GM11168 (cell line): ENCODE data around the gene CCDC78.

Experiments
- in situ Hi-C: fragments of 300-500 bp; cut with MboI; formaldehyde crosslinking; loops from one replicate; pipeline ENCODE4 v1.12.0; 2022; ENCODE audit warnings: low sequenced_read_pairs; ENCODE audit not compliant: unreplicated experiment

Gene CCDC78

DNA sequence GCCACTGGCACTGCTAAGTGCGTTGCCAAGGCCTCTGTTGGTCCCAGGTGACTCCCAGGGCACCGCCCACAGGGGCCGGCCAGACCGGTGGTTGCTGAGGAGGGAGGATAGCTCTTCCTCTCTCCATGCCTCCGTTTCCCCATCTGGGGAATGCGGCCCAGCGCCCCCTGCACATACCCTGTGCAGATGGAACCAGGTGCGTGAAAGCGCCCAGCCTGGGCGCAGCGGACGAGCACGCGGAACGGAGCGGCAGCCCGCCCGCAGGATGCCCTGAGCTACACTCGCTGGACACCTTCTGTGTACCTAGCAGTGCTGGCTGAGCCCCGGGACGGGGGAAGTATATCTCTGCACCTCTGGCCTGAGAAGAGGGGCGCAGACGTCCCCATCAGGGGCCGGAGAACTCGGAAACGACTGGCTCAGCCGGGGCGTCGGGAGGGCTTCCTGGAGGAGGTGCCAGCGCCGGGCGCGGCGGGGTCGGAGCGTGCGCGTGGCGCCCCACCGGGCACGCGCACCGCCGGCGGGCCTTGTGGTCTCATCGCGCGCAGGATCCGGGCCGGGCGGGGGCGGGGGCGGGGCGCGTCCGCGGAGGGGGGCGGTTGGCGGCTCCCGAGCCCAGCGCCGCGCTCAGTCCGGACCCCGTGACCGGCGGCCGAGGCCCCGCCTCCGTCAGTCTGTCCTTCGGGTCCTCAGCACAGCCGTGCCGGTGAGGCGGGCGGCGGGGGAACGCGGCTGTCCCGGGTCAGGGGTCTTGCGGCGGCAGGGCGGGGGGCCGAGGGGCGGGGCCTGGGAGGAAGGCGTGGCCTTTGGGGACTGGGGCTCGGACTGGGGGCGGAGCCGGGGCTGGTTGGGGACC lies at the start of gene CCDC78, which contains the start of gene HAGHL:
CCDC78 (minus strand) TSS at position 6 of the 853 bp plus-strand sequence. CDS start 76 bp downstream, outside the sequence.
HAGHL (plus strand) TSS at position 669 of the 853 bp plus-strand sequence. CDS start 404 bp downstream, outside the sequence.
- in situ Hi-C loops: no loop called here

DNA sequence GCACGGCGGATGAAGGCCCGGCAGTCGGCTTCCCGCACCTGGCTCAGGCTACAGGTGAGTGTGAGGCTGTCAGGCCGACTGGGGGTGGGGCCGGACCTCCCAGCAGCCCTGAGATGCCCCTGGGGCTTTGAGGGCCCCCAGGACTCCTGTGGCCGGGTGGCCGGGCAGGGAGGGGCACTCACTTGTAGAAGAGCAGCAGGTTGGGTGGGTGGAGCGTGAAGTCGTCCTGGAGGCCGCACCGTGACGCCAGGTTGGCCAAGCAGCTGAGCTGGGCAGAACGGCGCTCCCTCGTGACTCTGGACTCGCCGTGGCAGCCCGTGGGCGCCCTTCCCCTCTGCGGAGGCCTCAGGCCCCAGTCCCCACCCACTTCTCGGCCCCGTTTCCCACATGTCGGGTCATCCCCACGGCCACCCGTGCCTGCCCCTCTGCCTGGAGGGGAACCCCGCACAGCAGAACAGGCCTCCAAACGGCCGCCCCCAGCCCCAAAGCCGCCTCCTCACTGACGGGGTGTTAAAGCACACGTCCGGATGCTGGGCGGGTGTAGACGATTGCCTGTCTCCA lies 49.1 kb upstream of the CCDC78 start:
- in situ Hi-C loops: no loop called here

DNA sequence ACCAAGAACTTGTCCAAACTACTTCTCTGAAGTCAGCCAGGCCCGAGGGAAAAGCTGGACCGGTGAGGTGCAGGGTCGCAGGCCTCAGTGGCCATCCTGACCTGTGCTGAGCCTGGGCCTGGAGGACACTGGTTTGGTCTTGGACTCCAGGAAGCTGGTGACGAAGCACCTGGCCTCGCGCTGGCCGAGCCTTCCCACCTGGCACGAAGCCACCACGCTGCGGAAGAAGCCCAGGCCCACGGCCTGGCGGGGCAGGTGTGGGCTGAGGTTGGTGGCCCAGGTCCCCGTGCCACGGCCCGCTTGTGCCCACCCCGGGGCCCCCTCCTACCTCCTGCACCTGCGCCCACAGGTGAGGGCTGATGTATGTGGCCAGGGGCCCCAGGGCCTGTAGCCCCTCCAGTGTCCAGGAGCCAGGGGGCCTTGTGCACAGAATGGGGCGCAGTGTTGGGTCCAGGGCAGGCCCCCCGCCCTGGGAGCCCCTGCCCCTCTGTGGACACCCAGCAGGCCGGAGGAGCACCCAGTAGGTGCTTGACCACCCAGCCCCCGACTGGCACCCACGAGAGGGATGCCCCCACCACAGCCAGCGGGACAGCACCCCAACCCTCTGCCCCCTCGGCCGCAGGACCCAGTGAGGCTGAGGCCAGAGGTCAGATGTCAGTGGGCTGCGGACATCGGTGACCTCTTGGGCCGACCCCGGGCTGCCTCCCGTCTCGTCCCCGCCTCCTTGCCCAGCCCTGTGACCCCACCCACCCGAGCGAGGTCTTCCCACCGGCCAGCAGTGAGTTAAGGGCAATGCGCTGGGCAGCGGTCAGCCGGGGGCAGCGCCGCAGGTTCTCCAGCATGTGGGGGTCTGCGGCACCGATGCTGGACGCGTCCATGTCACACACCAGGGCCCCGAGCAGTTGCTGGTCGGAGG lies 48.1 kb upstream of the CCDC78 start:
- in situ Hi-C loops: no loop called here

DNA sequence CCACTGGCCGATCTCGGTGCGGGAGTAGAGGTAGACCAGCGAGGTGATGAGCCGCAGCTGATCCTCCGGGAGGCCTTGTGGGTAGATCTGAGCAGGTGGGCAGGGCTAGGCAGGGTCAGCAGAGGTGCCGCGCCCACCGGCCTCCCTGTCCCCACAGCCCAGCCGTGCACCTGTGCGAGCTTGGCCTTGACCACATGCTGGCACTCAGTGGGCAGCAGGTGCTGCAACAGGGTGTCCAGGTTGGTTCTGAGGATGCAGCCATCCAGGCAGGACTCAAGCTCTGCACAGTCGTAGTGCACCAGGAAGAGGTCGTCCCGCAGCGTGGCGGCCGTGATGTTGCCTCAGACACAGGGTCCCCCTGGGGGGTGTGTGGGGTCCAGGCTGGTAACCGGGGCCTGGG lies 46.7 kb upstream of the CCDC78 start:
- in situ Hi-C loops: no loop called here

DNA sequence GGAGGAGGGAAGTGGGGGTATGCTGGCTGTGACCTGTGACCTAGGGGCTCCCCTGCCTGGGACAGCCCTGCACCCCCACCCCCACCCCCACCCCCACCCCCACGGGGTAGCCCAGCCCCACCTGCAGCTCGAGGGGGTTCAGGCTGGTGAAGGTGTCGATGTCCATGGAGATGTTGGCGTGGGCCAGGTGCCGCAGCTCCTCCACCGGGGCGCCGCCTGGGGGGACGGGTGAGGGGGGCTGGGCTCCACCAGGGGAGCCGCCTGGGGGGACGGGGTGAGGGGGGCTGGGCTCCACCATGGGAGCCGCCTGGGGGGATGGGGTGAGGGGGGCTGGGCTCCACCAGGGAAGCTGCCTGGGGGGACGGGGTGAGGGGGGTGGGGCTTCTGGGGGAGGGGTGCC lies 44.2 kb upstream of the CCDC78 start:
- in situ Hi-C loops: no loop called here

DNA sequence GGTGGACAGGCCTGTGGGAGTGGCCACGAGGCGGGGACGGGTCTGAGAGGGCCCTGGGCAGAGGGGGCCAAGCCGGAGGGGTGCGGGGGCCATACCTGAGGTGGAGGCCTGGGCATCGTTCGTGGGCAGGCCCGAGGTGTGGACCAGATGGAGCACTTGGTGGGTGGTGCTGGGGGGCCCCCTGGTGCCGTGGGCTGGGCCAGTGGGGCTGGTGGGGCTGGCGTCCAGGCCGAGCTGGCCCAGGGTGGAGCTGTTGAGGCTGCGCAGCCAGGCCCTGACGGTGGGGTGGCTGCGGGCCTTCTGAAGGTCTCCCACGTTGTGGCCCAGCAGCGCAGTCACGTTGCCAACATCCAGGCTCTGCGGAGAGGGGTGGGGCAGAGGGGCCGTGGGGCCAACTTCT lies 43.7 kb upstream of the CCDC78 start:
- in situ Hi-C loops: no loop called here

DNA sequence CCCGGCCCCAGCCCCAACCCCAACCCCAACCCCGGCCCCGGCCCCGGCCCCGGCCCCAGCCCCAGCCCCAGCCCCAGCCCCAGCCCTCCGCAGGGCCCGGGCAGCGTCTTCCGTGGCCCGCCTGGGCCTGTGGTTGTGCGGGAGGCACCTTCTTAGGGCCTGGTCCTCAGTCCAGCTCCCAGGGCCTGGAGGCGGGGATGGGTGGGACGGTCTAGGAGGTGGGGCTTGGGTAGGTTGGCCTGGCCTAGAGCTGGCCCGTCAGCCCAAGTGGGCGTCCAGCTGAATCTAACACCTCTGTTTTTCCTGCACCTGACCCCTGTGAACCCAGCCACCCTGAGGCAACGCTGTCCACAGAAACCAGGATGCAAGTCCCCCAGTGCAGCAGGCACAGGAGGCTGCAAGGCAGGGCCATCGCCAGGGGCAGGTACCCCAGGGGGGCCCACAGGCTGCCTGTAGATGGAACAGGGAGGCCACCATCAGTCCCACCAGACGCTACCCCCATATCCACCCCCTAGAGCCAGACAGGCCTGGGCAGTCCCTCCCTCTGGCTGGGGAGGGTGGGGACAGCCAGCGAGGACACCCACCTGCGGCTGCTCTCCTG lies 43.0 kb upstream of the CCDC78 start:
- in situ Hi-C loops: no loop called here

DNA sequence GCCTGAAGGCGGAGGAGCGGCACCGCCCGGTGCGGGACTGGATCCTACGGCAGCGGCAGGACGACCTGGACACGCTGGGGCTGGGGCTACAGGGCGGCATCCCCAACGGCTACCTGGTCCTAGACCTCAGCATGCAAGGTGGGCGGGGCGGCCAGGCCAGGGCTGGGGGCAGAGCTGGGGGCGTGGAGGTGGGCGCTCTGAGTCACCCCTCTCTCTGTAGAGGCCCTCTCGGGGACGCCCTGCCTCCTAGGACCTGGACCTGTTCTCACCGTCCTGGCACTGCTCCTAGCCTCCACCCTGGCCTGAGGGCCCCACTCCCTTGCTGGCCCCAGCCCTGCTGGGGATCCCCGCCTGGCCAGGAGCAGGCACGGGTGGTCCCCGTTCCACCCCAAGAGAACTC lies 42.2 kb upstream of the CCDC78 start:
- in situ Hi-C loops: no loop called here

DNA sequence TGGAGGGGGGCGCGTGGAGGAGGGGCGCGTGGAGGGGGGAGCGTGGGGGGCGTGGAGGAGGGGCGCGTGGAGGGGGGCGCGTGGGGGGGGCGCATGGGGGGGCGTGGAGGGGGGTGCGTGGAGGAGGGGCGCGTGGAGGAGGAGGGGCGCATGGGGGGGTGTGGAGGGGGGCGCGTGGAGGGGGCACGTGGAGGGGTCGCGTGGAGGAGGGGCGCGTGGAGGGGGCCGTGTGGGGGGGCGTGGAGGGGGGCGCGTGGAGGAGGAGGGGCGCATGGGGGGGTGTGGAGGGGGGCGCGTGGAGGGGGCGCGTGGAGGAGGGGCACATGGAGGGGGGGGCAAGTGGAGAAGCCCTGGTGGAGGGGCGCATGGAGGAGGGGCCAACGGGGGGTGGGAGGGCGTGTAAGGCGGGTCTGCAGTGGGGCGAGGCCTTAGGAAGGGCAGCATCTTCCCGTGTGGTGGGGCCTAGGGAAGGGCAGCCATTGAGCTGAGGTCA lies 41.5 kb upstream of the CCDC78 start:
- in situ Hi-C loops: no loop called here

DNA sequence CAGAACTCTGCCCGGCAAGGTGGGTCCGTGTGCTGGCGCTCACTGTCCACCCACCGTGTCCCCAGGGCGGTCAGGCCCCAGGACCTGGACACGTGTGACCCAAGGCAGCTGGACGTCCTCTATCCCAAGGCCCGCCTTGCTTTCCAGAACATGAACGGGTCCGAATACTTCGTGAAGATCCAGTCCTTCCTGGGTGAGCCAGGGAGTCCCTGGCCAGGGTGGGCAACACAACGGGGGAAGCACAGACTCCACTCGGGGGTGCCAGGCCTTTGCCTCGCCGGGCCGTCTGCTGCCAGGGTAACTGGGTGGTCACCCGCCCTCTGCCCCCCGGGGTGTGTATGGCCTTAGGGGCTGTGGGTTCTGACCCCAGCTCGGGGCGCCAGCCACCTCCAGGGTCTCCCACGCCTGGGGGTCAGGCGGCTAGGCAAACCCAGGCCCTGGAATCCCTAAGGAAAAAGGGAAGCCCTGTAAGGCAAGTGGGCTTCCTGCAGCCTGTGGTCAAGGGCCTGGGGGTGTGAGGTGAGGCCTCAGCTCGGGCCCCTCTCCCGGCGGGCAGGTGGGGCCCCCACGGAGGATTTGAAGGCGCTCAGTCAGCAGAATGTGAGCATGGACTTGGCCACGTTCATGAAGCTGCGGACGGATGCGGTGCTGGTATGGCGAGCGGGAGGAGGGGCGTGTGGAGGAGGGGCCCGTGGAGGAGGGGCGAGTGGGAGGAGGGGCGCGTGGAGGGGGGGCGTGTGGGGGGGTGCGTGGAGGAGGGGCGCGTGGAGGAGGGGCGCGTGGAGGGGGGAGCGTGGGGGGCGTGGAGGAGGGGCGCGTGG lies 40.8 kb upstream of the CCDC78 start:
- in situ Hi-C loops: no loop called here

DNA sequence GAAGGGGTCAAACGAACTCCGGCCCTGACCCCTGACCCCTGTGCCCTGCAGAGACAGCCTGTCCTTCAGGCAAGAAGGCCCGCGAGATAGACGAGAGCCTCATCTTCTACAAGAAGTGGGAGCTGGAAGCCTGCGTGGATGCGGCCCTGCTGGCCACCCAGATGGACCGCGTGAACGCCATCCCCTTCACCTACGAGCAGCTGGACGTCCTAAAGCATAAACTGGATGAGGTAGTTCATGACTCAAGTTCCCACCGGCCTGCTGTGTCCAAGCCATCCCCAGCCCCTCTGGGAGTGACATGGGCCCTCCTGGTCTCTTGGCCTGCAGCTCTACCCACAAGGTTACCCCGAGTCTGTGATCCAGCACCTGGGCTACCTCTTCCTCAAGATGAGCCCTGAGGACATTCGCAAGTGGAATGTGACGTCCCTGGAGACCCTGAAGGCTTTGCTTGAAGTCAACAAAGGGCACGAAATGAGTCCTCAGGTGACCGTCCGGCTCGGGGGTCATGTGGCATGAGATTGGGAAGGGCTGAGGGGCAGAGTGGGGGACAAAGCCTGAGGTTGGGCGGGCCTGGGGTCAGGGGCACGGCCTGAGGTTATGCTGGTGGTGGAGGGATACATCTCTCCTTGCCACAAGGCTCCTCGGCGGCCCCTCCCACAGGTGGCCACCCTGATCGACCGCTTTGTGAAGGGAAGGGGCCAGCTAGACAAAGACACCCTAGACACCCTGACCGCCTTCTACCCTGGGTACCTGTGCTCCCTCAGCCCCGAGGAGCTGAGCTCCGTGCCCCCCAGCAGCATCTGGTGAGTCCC lies 40.0 kb upstream of the CCDC78 start:
- in situ Hi-C loops: no loop called here

DNA sequence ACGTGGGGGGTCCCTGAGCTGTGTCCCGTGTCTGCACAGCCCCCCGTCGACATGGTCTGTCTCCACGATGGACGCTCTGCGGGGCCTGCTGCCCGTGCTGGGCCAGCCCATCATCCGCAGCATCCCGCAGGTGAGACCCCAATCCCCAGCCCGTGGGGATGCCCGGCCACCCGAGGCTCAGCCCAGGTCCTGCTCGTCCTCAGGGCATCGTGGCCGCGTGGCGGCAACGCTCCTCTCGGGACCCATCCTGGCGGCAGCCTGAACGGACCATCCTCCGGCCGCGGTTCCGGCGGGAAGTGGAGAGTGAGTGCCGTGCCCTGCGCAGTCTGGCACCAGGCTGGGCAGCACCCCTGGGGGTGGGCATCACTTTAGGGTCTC lies 39.2 kb upstream of the CCDC78 start:
- in situ Hi-C loops: no loop called here

DNA sequence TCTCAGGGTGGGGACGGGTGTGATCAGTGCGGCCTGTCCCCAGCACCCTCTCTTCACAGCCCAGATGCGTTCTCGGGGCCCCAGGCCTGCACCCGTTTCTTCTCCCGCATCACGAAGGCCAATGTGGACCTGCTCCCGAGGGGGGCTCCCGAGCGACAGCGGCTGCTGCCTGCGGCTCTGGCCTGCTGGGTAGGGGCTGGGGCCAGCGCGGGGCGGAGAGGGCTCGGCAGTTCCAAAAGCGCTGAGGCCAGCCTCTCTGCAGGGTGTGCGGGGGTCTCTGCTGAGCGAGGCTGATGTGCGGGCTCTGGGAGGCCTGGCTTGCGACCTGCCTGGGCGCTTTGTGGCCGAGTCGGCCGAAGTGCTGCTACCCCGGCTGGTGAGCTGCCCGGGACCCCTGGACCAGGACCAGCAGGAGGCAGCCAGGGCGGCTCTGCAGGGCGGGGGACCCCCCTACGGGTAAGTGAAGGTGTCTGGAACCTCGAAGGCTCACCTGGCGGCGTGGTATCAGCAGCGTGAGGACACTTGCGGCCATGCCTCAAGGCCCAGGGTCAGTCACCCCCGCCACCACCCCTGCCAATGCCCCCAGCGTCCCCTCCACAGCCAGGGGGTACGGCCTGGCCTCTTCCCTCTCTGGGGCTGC lies 38.7 kb upstream of the CCDC78 start:
- in situ Hi-C loops: no loop called here

DNA sequence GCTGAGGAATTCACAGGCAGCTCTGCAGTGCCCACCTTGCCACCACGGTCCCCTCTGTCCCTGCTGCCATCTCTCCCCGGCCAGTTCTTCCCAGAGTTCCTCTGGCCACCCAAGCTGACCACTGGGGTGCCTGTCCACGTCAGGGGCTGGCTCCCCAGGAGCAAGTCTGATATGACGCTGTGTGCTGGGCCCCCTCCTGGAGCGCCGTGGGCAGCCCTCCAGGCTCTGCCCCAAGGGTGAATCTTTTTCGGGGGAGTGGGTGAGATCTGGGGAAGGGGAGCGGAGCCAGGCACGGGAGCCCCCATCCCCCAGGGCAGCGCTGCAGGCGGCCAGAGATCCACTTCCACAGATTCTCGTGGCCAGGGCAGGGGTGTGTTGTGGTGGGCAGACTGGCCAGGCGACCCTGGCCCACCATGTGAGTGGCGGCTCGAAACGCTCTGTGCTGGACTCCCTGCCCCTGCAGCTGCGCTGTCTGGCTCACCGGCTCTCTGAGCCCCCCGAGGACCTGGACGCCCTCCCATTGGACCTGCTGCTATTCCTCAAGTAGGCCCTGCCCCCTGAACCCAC lies 38.0 kb upstream of the CCDC78 start:
- in situ Hi-C loops: no loop called here

DNA sequence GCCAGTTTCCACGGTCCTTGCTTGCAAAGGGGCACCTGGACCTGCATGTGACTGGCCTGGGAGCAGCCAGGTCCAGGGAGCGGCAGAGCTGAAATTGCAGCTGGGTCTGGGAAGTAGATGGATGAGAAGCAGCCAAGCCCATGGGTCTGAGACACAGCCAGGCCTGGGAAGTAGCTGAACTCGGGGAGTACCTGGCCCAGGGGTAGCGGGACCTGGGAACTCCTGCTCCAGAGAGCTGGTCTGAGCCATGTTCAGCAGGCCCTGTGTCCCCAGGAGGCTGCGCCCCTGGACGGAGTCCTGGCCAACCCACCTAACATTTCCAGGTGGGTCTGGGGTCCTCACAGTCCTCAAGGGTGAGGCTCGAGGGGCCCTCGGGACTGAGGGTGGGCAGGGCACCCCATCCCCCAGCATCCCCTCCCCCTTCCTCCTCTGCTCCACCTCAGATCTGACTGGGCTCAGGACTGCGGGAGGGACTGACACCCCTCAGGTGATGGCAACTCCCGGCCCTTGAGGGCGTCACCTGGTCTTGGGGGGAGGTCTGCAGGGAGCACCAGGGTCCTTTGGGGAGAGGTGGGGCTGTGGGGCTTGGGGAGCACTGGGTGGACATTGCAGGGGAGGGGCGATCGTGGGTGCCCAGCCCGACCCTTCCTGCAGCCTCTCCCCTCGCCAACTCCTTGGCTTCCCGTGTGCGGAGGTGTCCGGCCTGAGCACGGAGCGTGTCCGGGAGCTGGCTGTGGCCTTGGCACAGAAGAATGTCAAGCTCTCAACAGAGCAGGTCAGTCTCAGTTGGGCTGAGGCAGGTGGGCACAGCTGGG lies 37.3 kb upstream of the CCDC78 start:
- in situ Hi-C loops: no loop called here

DNA sequence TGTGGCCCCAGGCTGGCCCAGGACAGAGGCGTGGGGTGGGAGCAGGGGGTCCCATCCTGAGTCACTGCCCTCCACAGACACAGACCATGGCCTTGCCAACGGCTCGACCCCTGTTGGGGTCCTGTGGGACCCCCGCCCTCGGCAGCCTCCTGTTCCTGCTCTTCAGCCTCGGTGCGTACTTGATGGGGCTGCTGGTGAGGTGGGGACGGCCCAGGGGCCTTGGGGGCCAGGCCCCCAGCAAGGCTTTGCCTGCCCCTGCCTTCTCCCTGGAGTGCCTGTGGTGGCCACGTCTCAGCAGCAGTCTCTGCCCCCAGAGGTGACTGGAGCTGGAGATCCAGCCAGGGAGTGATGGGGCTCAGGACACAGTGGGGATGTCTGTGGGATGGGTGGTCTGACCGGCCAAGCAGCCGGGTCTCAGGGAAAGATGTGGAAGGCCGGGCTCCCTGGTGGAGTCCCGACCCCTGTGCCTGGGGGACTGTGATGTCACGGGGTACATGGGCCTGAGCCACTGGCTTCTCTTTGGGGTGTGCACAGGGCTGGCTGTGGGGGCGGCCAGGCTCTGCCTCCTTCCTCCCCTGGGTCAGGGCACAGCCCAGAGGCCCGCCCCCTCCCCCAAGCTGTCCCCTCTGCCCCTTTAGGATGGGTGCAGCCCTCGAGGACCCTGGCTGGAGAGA lies 36.5 kb upstream of the CCDC78 start:
- in situ Hi-C loops: no loop called here
